Amygdala (tissue), 56 donors: Measurements from ENCODE around the gene CRYBA2.
A peak's percentile ranks its signal among the peaks of the same experiment; 100 is the strongest.

Source experiments
- DNase-seq, 56 donors: peaks; one replicate each; lab custom pipeline; 2025; lab: John Stamatoyannopoulos, UW

Gene CRYBA2

GRCh38 chr2:218985325-218986091 lies 7.7 kb downstream of the CRYBA2 start:
- no peak for DNase-seq

GRCh38 chr2:218985021-218985324 lies 8.2 kb downstream of the CRYBA2 start, which contains the start of gene FEV:
TSS of gene FEV (minus strand) at chr2:218985184. CDS start at chr2:218985075, 109 bp downstream.
- no peak for DNase-seq

- DNase-seq: no peak
Observed at GRCh38 chr2:218984239-218985020, 8.8 kb downstream of the CRYBA2 start.

GRCh38 chr2:218983934-218984238 lies 9.3 kb downstream of the CRYBA2 start:
- no peak for DNase-seq

GRCh38 chr2:218983263-218983933 lies 9.8 kb downstream of the CRYBA2 start:
- DNase-seq: no peak

- DNase-seq: no peak
Observed at GRCh38 chr2:218982586-218983262, 10.5 kb downstream of the CRYBA2 start.

GRCh38 chr2:218981881-218982585 lies 11.2 kb downstream of the CRYBA2 start:
- no peak for DNase-seq

GRCh38 chr2:218981390-218981880 lies 11.8 kb downstream of the CRYBA2 start:
- no peak for DNase-seq

GRCh38 chr2:218980735-218981389 lies 12.4 kb downstream of the CRYBA2 start:
- DNase-seq: no peak

- DNase-seq: peak in 47 of 56 donors; percentile 9 to 82 (median 46)
Observed at GRCh38 chr2:218979846-218980734, 13.1 kb downstream of the CRYBA2 start.

- no peak for DNase-seq
Observed at GRCh38 chr2:218975060-218975777, 18.0 kb downstream of the CRYBA2 start.

GRCh38 chr2:218970894-218971293 lies 22.3 kb downstream of the CRYBA2 start:
- DNase-seq: no peak

GRCh38 chr2:218964041-218964771 lies 29.0 kb downstream of the CRYBA2 start:
- peak in 8 of 56 donors; percentile 5 to 48 (median 26) for DNase-seq

GRCh38 chr2:218963601-218964000 lies 29.6 kb downstream of the CRYBA2 start:
- DNase-seq: no peak

- DNase-seq: peak in 43 of 56 donors; percentile 12 to 79 (median 52)
Observed at GRCh38 chr2:218962859-218963492, 30.2 kb downstream of the CRYBA2 start.
